Stomach (tissue), 9 donors: ENCODE results near the gene CYBB. TPM values are rescaled to one million over a fixed set of nuclear protein-coding genes. Genes with fewer than 3 reads are reported as not detected.

Experiments used
- DNase-seq, 2 donors: peaks; one replicate each; pipeline versions ENCODE4 v3.0.0 to v3.0.0-alpha.2; 2013 to 2019
- H3K27ac ChIP-seq, 5 donors: fragments of 200-600 bp in 4 of 5; sonication (generic) in 4 of 5; one replicate each; pipeline ENCODE4 v1.5.1; 2013 to 2019; ENCODE audit warnings: mild to moderate bottlenecking in 1 of 5, moderate library complexity in 1 of 5
- H3K27me3 ChIP-seq, 3 donors: fragments of 200-600 bp; sonication (generic); one replicate each; pipeline ENCODE4 v1.5.1; 2017 to 2019; ENCODE audit warnings: mixed run types in 1 of 3
- H3K36me3 ChIP-seq, 4 donors: fragments of 200-600 bp; sonication (generic); 1 replicate in 3 of 4; 2 replicates in 1 of 4; pipeline ENCODE4 v1.5.1; 2016 to 2019
- H3K4me1 ChIP-seq, 4 donors: fragments of 200-600 bp; sonication (generic); one replicate each; pipeline ENCODE4 v1.5.1; 2016 to 2019
- H3K4me3 ChIP-seq, 4 donors: fragments of 200-600 bp; sonication (generic) in 3 of 4; one replicate each; pipeline ENCODE4 v1.5.1; 2016 to 2019; ENCODE audit warnings: mild to moderate bottlenecking in 1 of 4
- H3K9me3 ChIP-seq, 4 donors: fragments of 200-600 bp; sonication (generic); one replicate each; pipeline ENCODE4 v1.5.1; 2016 to 2019
- EP300 ChIP-seq: sonication (generic); formaldehyde crosslinking; IDR thresholded peaks from one replicate; pipeline ENCODE4 v1.6.1; 2017; ENCODE audit warnings: antibody characterized with exemption
- POLR2A ChIP-seq, 4 donors: fragments of 450-650 bp; IDR thresholded peaks; one replicate each; pipeline ENCODE4 v1.6.1; 2016; ENCODE audit warnings: antibody characterized with exemption in 4 of 4, control low read depth in 2 of 4, mild to moderate bottlenecking in 1 of 4, moderate library complexity in 1 of 4
- POLR2AphosphoS5 ChIP-seq, 3 donors: sonication (generic); formaldehyde crosslinking; IDR thresholded peaks; one replicate each; pipeline ENCODE4 v1.6.1; 2016; ENCODE audit warnings: antibody characterized with exemption in 3 of 3
- WGBS, 5 donors: extraction: QIAGEN DNeasy Blood & Tissue Kit in 3 of 5; methylation state at CpG; one replicate each; pipeline versions ENCODE4 v1.1.5 to v1.1.7; 2013 to 2018; 5-methylcytosine and 5-hydroxymethylcytosine counted together
- intact Hi-C: fragments of 100-400 bp; cut with DNase I; formaldehyde crosslinking; loops from one replicate; pipeline ENCODE4 v1.15.1; 2023; ENCODE audit warnings: low total_unique reads
- polyA plus RNA-seq, 3 donors: library from polyadenylated mRNA; stranded (reverse); fragments of 200-250 nt; gene quantifications; one replicate each; pipeline ENCODE4 v1.2.3, GENCODE V29; 2013
- total RNA-seq, 5 donors: library from RNA; depleted of rRNA; stranded (reverse); fragments of >200 nt; gene quantifications; one replicate each; pipeline versions ENCODE4 v1.1.0 to v1.2.3, GENCODE V29; 2014 to 2016
- TF ChIP-seq, protein P1 (sequence below), 7 experiments: fragments of 450-650 bp in 4 of 7; fragments of 200-600 bp in 3 of 7; sonication (generic) in 3 of 7; IDR thresholded peaks; one replicate each; pipeline ENCODE4 v1.5.1; 2016 to 2019; ENCODE audit warnings: antibody characterized with exemption in 7 of 7, control low read depth in 2 of 7, mild to moderate bottlenecking in 1 of 7
- donor health status: healthy with polysubstance abuse.
- donor health status: Bipolar disorder and iron deficiency.
- donor health status: healthy.

Gene CYBB
- total and polyA plus RNA-seq, 8 donors = 0.58 to 24.4 (median 3.5) TPM

DNA sequence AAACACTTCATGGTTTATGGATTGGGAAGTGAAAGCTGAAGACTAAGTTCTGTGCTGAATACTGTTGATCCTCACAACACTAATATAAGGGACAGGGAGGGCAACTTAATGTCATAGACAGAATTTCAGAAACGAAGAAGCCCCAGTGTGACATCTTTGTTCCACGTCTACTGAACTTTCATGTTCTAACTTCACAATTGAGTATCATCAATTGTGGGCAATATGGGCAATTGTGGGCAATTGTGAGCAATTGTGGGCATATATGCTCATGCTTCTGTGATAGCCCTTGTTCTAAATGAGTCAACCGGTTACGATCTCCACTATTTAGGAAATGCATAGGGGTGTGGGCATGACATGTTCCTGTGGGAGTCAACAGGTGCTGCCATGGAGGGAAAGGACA, 33.7 kb downstream of the CYBB start:
- TF ChIP-seq POLR2A (IDR thresholded peaks at IDR 0.05) = no peak
- TF ChIP-seq, protein P1, sequence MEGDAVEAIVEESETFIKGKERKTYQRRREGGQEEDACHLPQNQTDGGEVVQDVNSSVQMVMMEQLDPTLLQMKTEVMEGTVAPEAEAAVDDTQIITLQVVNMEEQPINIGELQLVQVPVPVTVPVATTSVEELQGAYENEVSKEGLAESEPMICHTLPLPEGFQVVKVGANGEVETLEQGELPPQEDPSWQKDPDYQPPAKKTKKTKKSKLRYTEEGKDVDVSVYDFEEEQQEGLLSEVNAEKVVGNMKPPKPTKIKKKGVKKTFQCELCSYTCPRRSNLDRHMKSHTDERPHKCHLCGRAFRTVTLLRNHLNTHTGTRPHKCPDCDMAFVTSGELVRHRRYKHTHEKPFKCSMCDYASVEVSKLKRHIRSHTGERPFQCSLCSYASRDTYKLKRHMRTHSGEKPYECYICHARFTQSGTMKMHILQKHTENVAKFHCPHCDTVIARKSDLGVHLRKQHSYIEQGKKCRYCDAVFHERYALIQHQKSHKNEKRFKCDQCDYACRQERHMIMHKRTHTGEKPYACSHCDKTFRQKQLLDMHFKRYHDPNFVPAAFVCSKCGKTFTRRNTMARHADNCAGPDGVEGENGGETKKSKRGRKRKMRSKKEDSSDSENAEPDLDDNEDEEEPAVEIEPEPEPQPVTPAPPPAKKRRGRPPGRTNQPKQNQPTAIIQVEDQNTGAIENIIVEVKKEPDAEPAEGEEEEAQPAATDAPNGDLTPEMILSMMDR (IDR thresholded peaks at IDR 0.05) = no peak
- no peak for TF ChIP-seq EP300
- TF ChIP-seq POLR2AphosphoS5 (IDR thresholded peaks at IDR 0.05) = no peak
- Histone ChIP-seq H3K9me3 (no peaks in the 10 kb centered on the region), H3K36me3 (no peaks in the 10 kb centered on the region), H3K4me1 (no peaks in the 10 kb centered on the region), H3K4me3 (no peak overlapping the region), H3K27ac (no peak overlapping the region), H3K27me3 (no peaks in the 10 kb centered on the region)
- intact Hi-C loops = no loop called here
- DNase-seq = no peak
- WGBS, 5 donors = 71 to 86% (median 80%) methylated on average over 4 of the region's 4 CpGs

DNA sequence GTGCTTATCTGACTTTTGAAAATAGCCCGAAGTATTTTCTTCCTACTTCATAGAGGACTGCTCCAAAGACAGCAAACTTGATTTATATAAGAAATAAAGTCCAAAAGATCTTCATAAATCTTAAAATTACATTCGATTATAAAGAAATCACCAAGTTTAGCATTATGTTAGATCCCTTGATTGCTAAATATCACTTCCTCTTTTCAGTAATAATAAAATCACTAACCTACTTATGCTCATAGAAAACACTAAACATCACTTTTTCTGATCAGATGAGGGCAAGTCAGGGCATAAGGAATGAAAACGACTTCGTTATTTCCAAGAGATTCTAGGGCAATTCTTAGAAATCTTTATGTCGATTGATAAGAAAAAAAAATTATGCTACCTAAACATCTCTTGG, 35.5 kb downstream of the CYBB start:
- Histone ChIP-seq H3K9me3 (no peaks in the 10 kb centered on the region), H3K36me3 (no peaks in the 10 kb centered on the region), H3K27ac (no peak overlapping the region), H3K4me3 (no peak overlapping the region), H3K4me1 (no peaks in the 10 kb centered on the region), H3K27me3 (no peaks in the 10 kb centered on the region)
- WGBS, 5 donors = 68 to 81% (median 73%) methylated on average over 5 of the region's 5 CpGs
- no peak for TF ChIP-seq POLR2A (IDR thresholded peaks at IDR 0.05)
- DNase-seq = no peak
- intact Hi-C loops = no loop called here

DNA sequence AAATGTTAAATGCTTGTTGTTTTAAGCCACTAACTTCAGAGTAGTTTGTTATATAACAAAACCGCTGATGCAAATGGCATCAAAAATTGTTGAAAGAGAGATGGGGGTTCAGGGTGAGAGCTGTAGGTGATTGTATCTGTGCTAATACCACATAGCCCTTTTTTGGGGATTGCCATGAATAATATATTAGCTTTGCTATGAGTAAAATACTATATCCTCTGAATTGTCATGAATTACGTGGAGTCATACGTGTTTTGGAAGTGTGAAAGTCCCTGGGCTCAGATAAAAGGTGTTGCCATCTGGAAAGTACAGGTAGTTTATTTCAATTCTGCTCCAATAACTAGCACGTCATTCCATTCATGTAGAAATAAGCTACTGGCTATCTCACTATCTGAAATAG, 36.9 kb downstream of the CYBB start:
- H3K9me3 ChIP-seq = no peaks in the 10 kb centered on the region
- no peaks in the 10 kb centered on the region for H3K4me1 ChIP-seq
- DNase-seq = no peak
- WGBS, 5 donors = 71 to 96% (median 86%) methylated on average over 4 of the region's 4 CpGs
- no peaks in the 10 kb centered on the region for H3K36me3 ChIP-seq
- TF ChIP-seq POLR2AphosphoS5 (IDR thresholded peaks at IDR 0.05) (no peak), POLR2A (IDR thresholded peaks at IDR 0.05) (no peak), EP300 (no peak)
- TF ChIP-seq, protein P1 (IDR thresholded peaks at IDR 0.05) = no peak
- H3K27me3 ChIP-seq = no peaks in the 10 kb centered on the region
- intact Hi-C loops = no loop called here
- no peak overlapping the region for H3K4me3 ChIP-seq
- no peak overlapping the region for H3K27ac ChIP-seq

DNA sequence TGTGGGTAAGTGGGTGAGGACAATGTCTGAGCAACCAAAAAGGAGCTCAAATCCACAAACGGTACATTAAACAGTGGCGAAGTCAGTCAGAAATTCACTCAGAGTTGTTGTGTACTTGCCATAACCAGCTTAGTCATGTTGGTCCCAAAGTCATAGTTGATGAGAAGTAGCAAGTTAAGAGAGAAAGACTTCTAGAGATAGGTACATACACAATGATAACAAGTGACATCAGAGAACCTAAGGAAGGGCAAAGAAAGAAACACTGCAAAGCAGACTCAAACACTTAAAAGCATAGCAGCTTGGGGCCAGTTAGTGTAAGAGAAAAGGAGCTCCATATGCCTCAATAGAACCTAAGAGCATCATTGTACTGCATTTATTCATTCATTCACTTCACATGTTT, 37.3 kb downstream of the CYBB start:
- H3K27me3 ChIP-seq = no peaks in the 10 kb centered on the region

DNA sequence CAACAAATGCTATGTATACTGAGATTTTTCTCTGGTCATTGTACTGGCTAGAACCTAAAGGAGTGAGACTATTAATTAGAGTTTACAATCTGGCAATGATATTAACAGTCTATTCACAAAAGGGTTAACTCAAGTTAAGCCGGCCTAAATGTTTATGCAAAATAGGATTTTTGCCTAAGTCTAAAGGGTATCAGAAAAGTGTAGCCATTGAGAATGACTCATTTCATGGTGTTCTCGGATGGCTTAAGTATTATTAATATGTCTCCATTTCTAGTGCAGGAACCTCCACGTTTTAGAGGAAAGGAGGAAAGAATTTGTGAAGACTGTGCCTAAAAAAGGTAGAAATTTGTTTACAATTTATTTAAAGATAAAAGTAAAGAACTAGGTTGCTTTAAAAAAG, 37.7 kb downstream of the CYBB start:
- intact Hi-C loops = no loop called here
- no peaks in the 10 kb centered on the region for H3K36me3 ChIP-seq
- H3K9me3 ChIP-seq = no peaks in the 10 kb centered on the region
- no peaks in the 10 kb centered on the region for H3K4me1 ChIP-seq
- H3K27ac ChIP-seq = no peak overlapping the region
- H3K4me3 ChIP-seq = no peak overlapping the region
- no peak for DNase-seq
- 34 to 59% (median 40%) methylated on average over 3 of the region's 3 CpGs for WGBS, 5 donors
- TF ChIP-seq EP300 (no peak), POLR2AphosphoS5 (IDR thresholded peaks at IDR 0.05) (no peak), POLR2A (IDR thresholded peaks at IDR 0.05) (no peak)
- TF ChIP-seq, protein P1 (IDR thresholded peaks at IDR 0.05) = no peak
- no peaks in the 10 kb centered on the region for H3K27me3 ChIP-seq

More for the DNA sequence above, 37.3 kb downstream of the CYBB start:
- no peak overlapping the region for H3K4me3 ChIP-seq
- intact Hi-C loops = no loop called here
- H3K9me3 ChIP-seq = no peaks in the 10 kb centered on the region
- no peak for TF ChIP-seq EP300
- no peak for TF ChIP-seq POLR2AphosphoS5 (IDR thresholded peaks at IDR 0.05)
- TF ChIP-seq, protein P1 (IDR thresholded peaks at IDR 0.05) = no peak
- no peak for TF ChIP-seq POLR2A (IDR thresholded peaks at IDR 0.05)
- no peaks in the 10 kb centered on the region for H3K36me3 ChIP-seq
- H3K27ac ChIP-seq = no peak overlapping the region
- DNase-seq = no peak
- H3K4me1 ChIP-seq = no peaks in the 10 kb centered on the region
- WGBS, 5 donors = 81 to 97% (median 86%) methylated on average over 2 of the region's 2 CpGs
